Adrenal gland (tissue), 5 donors: ENCODE results near the gene FAH.

ENCODE experiments used
- POLR2A ChIP-seq, 2 donors: fragments of 450-650 bp; IDR thresholded peaks; one replicate each; pipeline ENCODE4 v1.6.1; 2017; ENCODE audit warnings: antibody characterized with exemption in 2 of 2, mild to moderate bottlenecking in 2 of 2, moderate library complexity in 1 of 2
- TF ChIP-seq, protein P1 (sequence below), 6 experiments: fragments of 450-650 bp in 4 of 6; fragments of 200-600 bp in 2 of 6; sonication (generic) in 1 of 6; IDR thresholded peaks; 1 replicate in 5 of 6; 2 replicates in 1 of 6; pipeline versions ENCODE4 v1.5.1 to v1.8.0; 2016 to 2021; ENCODE audit warnings: antibody characterized with exemption in 6 of 6, mild to moderate bottlenecking in 2 of 6, moderate library complexity in 1 of 6
- donor health status: DM: no; HTN: no; CAD: no.

- TF ChIP-seq, protein P1, sequence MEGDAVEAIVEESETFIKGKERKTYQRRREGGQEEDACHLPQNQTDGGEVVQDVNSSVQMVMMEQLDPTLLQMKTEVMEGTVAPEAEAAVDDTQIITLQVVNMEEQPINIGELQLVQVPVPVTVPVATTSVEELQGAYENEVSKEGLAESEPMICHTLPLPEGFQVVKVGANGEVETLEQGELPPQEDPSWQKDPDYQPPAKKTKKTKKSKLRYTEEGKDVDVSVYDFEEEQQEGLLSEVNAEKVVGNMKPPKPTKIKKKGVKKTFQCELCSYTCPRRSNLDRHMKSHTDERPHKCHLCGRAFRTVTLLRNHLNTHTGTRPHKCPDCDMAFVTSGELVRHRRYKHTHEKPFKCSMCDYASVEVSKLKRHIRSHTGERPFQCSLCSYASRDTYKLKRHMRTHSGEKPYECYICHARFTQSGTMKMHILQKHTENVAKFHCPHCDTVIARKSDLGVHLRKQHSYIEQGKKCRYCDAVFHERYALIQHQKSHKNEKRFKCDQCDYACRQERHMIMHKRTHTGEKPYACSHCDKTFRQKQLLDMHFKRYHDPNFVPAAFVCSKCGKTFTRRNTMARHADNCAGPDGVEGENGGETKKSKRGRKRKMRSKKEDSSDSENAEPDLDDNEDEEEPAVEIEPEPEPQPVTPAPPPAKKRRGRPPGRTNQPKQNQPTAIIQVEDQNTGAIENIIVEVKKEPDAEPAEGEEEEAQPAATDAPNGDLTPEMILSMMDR (IDR thresholded peaks at IDR 0.05): no peak
- no peak for TF ChIP-seq POLR2A (IDR thresholded peaks at IDR 0.05)
These were observed 29.9 kb downstream of the FAH start for GRCh38 chr15:80182611-80183261.
